HG02610 (cell line): Measurements from ENCODE around the gene XRCC3.
"Not testable (repeated sequence)": the region's sequence is repeated elsewhere in the genome, so short reads cannot be mapped to it uniquely, and the experiment has no call there.

Experiments used
- ATAC-seq: cut with Tn5 transposase; IDR thresholded peaks from one replicate; pipeline ENCODE4 v1.9.1; 2021; ENCODE audit warnings: mild to moderate bottlenecking, moderate library complexity; ENCODE audit not compliant: unreplicated experiment

The XRCC3 gene

DNA sequence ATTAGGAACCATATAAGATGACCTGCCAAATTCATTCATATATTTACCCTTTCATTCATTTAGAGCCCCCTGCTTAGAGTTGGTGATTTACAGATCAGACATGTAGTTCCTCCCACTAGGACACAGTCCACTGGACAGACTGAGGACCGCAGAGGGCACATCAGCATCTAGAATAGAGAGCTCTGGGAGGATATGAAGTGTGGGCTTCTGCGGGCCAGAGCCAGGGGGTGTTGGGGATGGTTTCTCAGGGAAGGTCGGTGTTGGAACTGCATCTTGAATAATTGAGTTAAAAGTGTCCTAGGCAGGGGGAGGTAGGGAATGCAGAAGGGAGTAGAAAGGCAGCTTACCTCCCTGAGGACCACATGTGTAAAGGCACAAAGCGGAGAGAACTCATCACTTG, 43.3 kb downstream of the XRCC3 start:
- ATAC-seq: no peak

DNA sequence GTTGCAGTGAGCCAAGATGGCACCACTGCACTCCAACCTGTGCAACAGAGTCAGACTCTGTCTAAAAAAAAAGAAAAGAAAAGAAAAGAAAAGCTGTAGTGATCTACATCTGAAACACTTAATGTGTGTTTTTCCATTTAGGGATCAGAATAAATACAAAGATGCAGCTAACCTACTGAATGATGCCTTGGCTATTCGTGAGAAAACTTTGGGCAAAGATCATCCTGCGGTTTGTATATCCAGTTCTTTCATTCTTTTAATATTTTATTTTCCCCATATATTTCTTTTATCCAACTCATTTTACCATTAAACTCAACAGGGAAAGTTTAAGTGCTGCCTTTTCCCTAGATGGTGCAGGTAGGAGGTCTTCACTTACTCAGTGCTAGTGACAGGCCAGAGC, 45.9 kb downstream of the XRCC3 start:
- ATAC-seq: no peak

DNA sequence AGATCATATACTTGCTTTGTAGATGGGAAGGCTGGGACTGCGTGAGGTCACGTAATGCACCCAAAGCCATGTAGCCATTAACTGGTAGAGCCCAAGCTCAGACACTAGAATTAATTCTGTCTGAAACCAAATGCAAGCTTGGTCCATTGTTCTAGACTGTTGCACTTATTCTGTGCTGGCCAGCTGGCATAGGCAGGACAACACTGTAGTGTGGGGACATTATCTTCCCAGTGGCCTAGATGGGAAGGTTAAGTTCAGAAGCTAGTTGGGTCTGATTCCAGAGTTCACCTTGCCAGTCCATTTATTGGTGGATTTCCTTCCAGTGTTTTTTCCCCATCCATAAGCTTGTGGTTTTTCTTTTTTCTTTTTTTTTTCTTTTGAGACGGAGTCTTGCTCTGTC, 47.1 kb downstream of the XRCC3 start:
- ATAC-seq: no peak

DNA sequence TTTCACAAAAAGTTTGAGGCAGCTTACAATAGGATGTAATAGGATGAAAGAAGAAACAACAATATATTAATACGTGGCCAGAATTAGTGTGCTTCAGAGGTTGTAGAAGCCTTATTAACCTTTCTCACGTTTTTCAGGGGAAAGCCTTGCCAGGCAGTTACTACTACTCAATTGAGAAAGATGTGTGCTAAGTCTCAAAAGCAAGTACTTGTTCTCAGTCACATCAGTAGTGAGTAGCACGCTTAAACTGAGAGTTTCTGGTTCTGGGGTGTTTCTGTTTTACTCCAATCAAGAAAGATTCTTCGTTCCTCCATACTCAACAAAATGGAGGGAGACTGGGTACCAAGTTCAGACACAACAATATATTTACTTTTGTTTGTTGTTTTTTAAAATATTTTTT, 47.6 kb downstream of the XRCC3 start:
- ATAC-seq: no peak

DNA sequence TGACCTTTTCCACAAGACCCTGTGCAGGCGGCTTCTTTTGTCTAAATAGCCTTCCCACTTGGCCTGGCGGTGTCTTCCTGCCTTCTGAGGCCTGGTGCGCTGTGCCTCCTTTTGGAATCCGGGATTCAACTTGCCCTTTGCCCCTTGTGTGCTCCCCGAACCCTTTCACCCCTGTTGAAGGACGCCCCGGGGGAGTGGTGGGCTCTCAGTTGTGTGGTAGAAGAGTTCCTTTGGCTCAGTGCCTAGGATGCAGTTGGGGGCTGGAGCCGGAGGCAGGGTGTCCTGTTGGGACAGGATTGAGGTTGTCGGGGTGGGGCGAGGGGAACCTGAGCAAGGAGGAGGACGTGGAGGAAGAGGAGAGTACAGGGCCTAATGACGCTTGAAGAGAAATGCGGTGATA, 51.7 kb downstream of the XRCC3 start:
- ATAC-seq: no peak

DNA sequence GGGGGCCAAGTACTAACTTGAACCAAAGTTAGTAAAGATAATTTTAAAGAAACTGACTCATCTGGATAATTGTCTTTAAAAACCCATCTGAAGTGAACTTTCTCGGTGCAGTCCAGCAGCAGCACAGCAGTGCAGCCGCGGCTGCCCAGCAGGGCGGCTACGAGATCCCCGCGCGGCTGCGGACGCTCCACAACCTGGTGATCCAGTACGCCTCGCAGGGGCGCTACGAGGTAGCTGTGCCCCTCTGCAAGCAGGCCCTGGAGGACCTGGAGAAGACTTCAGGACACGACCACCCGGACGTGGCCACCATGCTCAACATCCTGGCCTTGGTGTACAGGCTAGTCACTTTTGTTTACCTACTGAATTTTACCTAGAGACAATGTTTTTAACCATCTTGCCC, 52.7 kb downstream of the XRCC3 start:
- ATAC-seq: no peak

DNA sequence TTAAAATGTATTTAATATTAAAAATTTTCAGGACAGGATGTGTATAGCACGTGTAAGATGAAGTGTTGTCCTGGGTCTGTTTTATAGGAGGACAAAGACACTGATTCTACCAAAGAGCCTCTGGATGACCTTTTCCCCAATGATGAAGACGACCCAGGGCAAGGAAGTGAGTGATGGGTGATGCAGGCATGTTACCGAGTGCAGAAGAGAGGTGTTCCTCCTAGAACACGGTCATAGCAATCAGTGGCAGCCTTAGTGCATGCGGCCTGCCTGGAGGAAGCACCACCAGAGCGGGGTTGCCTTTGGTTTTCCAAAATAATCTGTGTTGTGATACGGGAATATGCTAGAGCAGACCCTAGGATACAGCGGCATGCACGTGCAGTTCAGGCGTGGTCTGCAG, 53.2 kb downstream of the XRCC3 start:
- no peak for ATAC-seq

DNA sequence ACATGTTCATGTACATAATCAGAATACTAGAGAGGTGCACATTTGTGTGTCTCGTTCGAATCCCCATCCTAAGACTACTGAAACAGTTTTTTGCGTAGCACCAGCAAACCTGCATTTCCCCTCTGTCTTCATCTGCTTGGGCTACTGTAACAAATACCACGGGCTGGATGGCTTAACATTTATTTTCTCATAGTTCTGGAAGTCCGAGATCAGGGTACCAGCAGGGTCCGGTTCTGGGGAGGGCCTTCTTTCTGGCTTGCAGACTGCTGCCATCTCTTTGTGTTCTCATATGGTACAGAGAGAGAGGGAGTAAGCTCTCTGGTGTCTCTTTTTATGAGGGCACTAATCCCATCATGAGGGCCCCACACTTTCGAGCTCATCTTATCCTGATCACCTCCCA, 55.6 kb downstream of the XRCC3 start:
- ATAC-seq: no peak

DNA sequence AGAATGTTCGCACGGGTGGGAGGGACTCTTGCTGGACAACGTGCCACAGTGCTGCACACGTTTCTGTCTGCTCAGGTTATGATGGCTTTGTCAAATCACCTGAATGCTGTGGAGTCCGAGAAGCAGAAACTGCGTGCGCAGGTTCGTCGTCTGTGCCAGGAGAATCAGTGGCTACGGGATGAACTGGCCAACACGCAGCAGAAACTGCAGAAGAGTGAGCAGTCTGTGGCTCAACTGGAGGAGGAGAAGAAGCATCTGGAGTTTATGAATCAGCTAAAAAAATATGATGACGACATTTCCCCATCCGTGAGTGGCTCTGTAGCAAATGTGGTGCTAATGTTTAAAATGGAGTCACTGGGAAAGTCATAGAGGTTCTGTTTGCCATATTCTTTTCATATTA, 57.8 kb downstream of the XRCC3 start:
- no peak for ATAC-seq

DNA sequence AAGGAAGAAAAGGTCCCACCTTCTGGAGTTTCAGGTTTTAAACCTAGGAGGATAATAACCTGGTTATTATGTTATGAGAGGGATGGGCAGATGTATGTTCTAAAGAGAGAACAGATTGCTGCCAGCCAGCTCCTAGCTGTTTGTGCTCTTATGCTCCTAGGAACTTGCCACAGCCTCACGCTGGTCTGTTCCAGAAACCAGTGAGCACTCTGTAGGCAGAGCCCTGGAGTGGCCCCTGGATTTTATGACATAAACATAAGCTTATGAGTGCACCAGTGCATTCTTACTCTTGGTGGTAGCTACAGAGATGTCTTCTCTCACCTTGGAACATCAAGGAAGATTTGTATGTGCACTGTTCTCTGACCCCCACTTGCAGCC, 58.5 kb downstream of the XRCC3 start:
- no peak for ATAC-seq

DNA sequence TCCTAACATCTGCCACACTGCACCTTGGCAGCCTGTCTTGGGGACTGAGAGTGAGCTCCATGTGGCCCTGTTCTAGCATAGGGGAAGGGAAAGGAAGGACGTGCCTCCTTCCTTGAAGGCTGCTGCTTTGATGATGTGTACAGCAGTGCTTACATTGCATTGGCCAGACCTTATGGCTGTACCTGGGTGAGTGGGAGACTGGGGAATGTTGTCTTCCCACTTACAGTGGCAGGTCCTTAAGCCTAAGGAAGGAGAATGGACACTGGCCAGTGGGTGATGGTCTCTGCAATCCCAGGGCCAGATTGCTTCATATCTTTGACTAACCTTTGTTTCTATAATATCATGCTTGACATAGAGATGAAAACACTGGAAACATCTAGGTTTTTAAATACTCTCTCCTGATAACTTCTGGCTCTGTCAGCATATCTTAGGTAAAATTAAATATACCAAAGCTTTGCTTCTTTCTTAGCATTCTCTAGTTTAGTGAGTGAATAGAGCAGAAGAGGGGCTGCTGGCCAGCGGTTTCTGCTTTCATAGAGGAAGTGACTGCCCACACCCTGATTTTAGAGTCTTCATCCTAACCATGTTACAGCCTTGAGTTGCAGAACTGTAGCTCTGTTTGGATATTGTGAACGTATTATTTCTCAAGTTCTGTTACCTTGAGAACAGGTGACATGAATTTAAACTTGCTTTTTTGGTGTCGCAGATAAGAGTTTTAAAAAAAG, 59.1 kb downstream of the XRCC3 start:
- ATAC-seq: no peak

DNA sequence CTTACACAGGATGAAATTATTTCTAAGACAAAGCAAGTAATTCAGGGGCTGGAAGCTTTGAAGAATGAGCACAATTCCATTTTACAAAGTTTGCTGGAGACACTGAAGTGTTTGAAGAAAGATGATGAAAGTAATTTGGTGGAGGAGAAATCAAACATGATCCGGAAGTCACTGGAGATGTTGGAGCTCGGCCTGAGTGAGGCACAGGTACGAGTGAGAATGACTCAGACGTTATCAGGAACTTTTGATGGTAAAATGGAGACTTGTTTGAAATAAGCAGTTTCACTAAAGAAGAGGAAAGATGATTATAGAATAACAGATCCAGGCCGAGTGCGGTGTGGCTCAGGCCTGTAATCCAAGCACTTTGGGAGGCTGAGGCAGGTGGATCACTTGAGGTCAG, 60.6 kb downstream of the XRCC3 start:
- ATAC-seq: no peak

DNA sequence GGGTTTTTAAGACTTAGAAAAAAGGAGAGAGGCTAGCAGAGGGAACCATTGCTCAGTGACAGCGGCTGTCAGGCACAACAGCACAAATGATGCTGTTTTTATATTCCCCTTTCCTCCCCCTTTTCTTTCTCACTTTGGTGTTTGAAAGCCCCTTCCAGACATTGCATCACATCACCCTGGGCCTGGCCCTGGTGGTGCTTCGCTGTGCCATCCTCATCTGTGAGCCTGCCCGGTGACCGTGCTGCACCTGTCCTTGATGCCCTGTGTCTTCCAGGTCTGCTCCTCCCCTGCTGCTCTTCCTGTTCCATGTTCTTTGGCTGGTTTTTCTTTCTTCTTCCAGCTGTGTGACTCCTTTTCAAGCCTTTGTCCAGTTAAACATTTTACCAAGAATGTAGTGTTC, 61.4 kb downstream of the XRCC3 start:
- ATAC-seq: no peak

DNA sequence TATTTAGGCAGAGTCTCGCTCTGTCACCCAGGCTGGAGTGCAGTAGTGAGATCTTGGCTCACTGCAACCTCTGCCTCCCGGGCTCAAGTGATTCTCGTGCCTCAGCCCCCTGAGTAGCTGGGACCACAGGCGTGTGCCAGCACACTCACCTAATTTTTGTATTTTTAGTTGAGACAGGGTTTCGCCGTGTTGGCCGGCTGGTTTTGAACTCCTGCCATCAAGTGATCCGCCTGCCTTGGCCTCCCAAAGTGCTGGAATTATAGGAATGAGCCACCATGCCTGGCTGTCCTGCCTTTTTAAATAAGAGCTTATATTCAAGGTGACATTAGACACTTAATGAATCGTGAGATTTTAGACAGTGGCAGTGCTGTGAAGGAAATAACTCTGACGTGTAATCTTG, 61.9 kb downstream of the XRCC3 start:
- not testable (repeated sequence) for ATAC-seq

DNA sequence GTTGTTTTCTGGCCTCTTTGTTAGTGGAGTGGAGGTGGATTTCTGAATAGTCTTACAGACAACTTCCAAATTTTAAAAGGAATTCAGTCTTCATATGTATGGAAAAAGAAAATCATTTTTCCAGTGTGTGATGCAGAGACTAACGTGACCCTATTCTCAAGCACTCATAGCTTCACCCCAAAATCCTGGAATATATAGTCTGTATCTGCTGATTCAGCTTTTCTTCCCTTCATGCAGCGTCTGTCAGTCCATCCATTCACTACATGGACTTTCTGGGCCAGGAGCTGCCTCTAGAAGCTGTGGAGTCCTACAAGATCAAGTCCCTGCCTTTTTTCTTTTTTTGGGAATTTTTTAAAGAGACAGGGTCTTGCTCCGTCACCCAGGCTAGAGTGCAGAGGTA, 62.4 kb downstream of the XRCC3 start:
- ATAC-seq: no peak

DNA sequence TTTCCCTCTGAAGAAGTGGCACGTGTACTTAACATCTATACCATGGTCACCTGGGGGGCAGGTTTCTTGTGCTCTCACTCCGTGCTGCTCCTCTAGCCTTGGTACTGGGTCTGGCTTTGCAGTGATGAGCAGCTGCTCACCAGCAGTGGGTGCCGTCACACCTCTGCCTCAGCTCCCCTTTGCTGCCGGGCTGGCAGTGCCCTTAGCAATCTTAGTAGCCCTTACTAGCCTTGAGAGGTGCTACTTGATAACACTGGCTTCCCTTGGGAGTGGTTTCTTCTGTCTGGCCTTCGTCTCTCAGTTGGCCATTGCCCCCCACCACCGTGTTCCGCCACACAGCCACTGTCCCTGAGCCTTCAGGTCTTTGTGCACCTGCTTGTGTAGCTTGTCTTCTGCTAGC, 63.7 kb downstream of the XRCC3 start:
- ATAC-seq: no peak

DNA sequence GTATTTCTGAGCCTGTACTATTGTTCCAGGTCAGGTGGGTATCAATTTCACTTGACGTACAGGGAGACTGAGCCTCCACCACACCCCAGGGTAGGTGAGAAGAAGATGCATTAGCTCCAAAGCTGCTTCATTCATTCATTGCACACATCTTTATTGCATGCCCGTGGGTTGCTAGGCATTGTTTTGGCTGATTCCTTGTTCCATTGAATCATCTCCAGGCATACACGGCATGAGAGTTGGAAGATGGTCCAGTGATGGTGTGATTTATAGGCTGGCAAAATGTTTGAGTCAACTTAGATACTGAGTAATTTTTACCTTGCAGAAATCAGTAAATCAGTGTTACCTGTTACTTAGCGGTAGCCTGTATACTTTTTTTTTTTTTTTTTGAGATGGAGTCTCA, 65.0 kb downstream of the XRCC3 start:
- ATAC-seq: no peak

DNA sequence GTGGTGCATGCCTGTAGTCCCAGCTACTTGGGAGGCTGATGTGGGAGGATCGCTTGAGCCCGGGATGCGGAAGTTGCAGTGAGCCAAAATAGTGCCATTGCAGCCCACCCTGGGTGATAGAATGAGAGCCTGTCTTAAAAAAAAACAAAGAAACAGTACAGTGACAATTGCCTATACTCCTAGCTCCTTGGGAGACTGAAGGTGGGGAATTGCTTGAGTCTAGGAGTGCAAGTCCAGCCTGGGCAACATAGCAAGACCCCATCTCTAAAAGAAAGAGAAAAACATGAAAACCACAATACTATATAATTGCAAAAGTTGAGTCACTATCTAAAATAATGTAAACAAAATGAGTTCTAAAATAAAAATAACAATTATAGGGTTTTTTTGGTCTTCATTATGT, 66.2 kb downstream of the XRCC3 start:
- no peak for ATAC-seq
